Liver (tissue), 3 donors: ENCODE measurements around the gene FAM83C.

Experiments used
- CTCF ChIP-seq: fragments of 150-350 bp; IDR thresholded peaks from 2 replicates; pipeline ENCODE4 v1.5.1; 2017; ENCODE audit warnings: improper control_type of control experiment, low read depth, low read length; ENCODE audit not compliant: missing input control
- EGR1 ChIP-seq, 2 donors: IDR thresholded peaks; 2 replicates each; pipeline ENCODE4 v1.6.1; 2016 to 2018; ENCODE audit warnings: antibody characterized with exemption in 2 of 2, low read depth in 2 of 2
- GABPA ChIP-seq, 2 donors: IDR thresholded peaks in 1 of 2; conservative IDR thresholded peaks in 1 of 2; 2 replicates each; pipeline ENCODE4 v1.6.1; 2016; ENCODE audit warnings: antibody characterized with exemption in 2 of 2, mild to moderate bottlenecking in 1 of 2, moderate library complexity in 1 of 2
- JUND ChIP-seq, 2 donors: IDR thresholded peaks; 2 replicates each; pipeline ENCODE4 v1.6.1; 2016; ENCODE audit warnings: antibody characterized with exemption in 2 of 2
- MAX ChIP-seq: IDR thresholded peaks from 2 replicates; pipeline ENCODE4 v1.6.1; 2016; ENCODE audit warnings: antibody characterized with exemption
- NR2F2 ChIP-seq: IDR thresholded peaks from 2 replicates; pipeline ENCODE4 v1.6.1; 2016; ENCODE audit warnings: antibody characterized with exemption
- RXRA ChIP-seq, 2 donors: IDR thresholded peaks; 2 replicates each; pipeline ENCODE4 v1.6.1; 2017 to 2018; ENCODE audit warnings: antibody characterized with exemption in 2 of 2, mild to moderate bottlenecking in 1 of 2
- SP1 ChIP-seq: IDR thresholded peaks from 2 replicates; pipeline ENCODE4 v1.6.1; 2018; ENCODE audit warnings: antibody characterized with exemption, mild to moderate bottlenecking
- YY1 ChIP-seq: IDR thresholded peaks from 2 replicates; pipeline ENCODE4 v1.6.1; 2016; ENCODE audit warnings: antibody characterized with exemption, mild to moderate bottlenecking
- ZBTB33 ChIP-seq: IDR thresholded peaks from 2 replicates; pipeline ENCODE4 v1.6.1; 2016; ENCODE audit warnings: antibody characterized with exemption
- TF ChIP-seq, protein P1 (sequence below): IDR thresholded peaks from 2 replicates; pipeline ENCODE4 v1.6.1; 2016; ENCODE audit warnings: antibody characterized with exemption
- TF ChIP-seq, protein P2 (sequence below): IDR thresholded peaks from 2 replicates; pipeline ENCODE4 v1.6.1; 2016; ENCODE audit warnings: antibody characterized with exemption, mild to moderate bottlenecking
- donor health status: healthy.
- donor health status: healthy.

GRCh38 chr20:35279533-35280174 is 12.6 kb downstream of the FAM83C start:
- no peak for TF ChIP-seq CTCF
- TF ChIP-seq ZBTB33 = no peak
- TF ChIP-seq SP1 = no peak
- TF ChIP-seq EGR1 (IDR thresholded peaks at IDR 0.05; ENCODE audit: low read depth in 2 of 2) = no peak
- no peak for TF ChIP-seq NR2F2
- no peak for TF ChIP-seq GABPA (IDR thresholded peaks at IDR 0.05 in 1 of 2, conservative IDR thresholded peaks at IDR 0.05 in 1 of 2)
- no peak for TF ChIP-seq YY1
- TF ChIP-seq, protein P1, sequence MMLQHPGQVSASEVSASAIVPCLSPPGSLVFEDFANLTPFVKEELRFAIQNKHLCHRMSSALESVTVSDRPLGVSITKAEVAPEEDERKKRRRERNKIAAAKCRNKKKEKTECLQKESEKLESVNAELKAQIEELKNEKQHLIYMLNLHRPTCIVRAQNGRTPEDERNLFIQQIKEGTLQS = no peak
- TF ChIP-seq JUND (IDR thresholded peaks at IDR 0.05) = no peak
- TF ChIP-seq, protein P2, sequence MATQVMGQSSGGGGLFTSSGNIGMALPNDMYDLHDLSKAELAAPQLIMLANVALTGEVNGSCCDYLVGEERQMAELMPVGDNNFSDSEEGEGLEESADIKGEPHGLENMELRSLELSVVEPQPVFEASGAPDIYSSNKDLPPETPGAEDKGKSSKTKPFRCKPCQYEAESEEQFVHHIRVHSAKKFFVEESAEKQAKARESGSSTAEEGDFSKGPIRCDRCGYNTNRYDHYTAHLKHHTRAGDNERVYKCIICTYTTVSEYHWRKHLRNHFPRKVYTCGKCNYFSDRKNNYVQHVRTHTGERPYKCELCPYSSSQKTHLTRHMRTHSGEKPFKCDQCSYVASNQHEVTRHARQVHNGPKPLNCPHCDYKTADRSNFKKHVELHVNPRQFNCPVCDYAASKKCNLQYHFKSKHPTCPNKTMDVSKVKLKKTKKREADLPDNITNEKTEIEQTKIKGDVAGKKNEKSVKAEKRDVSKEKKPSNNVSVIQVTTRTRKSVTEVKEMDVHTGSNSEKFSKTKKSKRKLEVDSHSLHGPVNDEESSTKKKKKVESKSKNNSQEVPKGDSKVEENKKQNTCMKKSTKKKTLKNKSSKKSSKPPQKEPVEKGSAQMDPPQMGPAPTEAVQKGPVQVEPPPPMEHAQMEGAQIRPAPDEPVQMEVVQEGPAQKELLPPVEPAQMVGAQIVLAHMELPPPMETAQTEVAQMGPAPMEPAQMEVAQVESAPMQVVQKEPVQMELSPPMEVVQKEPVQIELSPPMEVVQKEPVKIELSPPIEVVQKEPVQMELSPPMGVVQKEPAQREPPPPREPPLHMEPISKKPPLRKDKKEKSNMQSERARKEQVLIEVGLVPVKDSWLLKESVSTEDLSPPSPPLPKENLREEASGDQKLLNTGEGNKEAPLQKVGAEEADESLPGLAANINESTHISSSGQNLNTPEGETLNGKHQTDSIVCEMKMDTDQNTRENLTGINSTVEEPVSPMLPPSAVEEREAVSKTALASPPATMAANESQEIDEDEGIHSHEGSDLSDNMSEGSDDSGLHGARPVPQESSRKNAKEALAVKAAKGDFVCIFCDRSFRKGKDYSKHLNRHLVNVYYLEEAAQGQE = no peak
- TF ChIP-seq RXRA (IDR thresholded peaks at IDR 0.05) = no peak
- no peak for TF ChIP-seq MAX
